Stimulated activated CD4-positive, alpha-beta T cell treated with anti-CD3 and anti-CD28 coated beads, Interleukin-4, amount 100 ng/mL, for 24 hours (primary cell): ENCODE results near the gene ICAM2.
A peak's percentile ranks its signal among the peaks of the same experiment; 100 is the strongest.
"Not testable (repeated sequence)": the region's sequence is repeated elsewhere in the genome, so short reads cannot be mapped to it uniquely, and the experiment has no call there.

Source experiments
- DNase-seq: peaks from one replicate; pipeline ENCODE4 v3.0.0-alpha.2; 2020

Gene ICAM2

GRCh38 chr17:64008830-64009229 lies 11.6 kb downstream of the ICAM2 start:
- DNase-seq = no peak

- no peak for DNase-seq
These were observed 12.1 kb downstream of the ICAM2 start for GRCh38 chr17:64008346-64008745.

GRCh38 chr17:64007838-64008282 lies 12.6 kb downstream of the ICAM2 start:
- DNase-seq = no peak

- not testable (repeated sequence) for DNase-seq
These were observed 13.2 kb downstream of the ICAM2 start for GRCh38 chr17:64007089-64007837.

- DNase-seq = no peak
These were observed 13.9 kb downstream of the ICAM2 start for GRCh38 chr17:64006361-64007088.

- DNase-seq = no peak
These were observed 14.7 kb downstream of the ICAM2 start for GRCh38 chr17:64005734-64006167.

- DNase-seq = no peak
These were observed 15.3 kb downstream of the ICAM2 start for GRCh38 chr17:64004903-64005733.

- no peak for DNase-seq
These were observed 16.1 kb downstream of the ICAM2 start for GRCh38 chr17:64004218-64004770.

- DNase-seq = no peak
These were observed 16.8 kb downstream of the ICAM2 start for GRCh38 chr17:64003526-64004121.

GRCh38 chr17:64002658-64003525 lies 17.5 kb downstream of the ICAM2 start:
- no peak for DNase-seq

- DNase-seq = no peak
These were observed 18.5 kb downstream of the ICAM2 start for GRCh38 chr17:64001763-64002529.

- DNase-seq = no peak
These were observed 19.3 kb downstream of the ICAM2 start for GRCh38 chr17:64001091-64001579.

- DNase-seq = no peak
These were observed 20.5 kb downstream of the ICAM2 start for GRCh38 chr17:63999680-64000531.

GRCh38 chr17:63998721-63999679 lies 21.4 kb downstream of the ICAM2 start:
- no peak for DNase-seq

GRCh38 chr17:63998050-63998720 lies 22.2 kb downstream of the ICAM2 start, which contains the start of gene PRR29:
Gene PRR29, plus strand, starts transcription at chr17:63998351. Its CDS starts 14 bp downstream, at chr17:63998365.
- peak; percentile 68 for DNase-seq

- DNase-seq = no peak
These were observed 22.9 kb downstream of the ICAM2 start for GRCh38 chr17:63997341-63998048.
